HepG2 (cell line): ENCODE results near the gene CTSA. TPM values are rescaled to one million over a fixed set of nuclear protein-coding genes. Genes with fewer than 3 reads are reported as not detected.

ENCODE experiments used
- ATAC-seq: fragments of 200-7000 bp; cut with Tn5 transposase; 3 replicates; pipeline ENCODE4 v1.9.1; 2020; ENCODE audit warnings: mild to moderate bottlenecking, moderate library complexity
- BruUV-seq: library from RNA; stranded (reverse); fragments of 400-500 nt; replicated peaks from 2 replicates; lab custom pipeline; 2021; lab: Mats Ljungman, UMichigan
- CTCF ChIA-PET: fragments of 300-600 bp; formaldehyde crosslinking; extraction: SDS; loops from one replicate; lab custom pipeline; 2021; ENCODE audit warnings: low total read pairs, inconsistent platforms, low intra/inter-chr PET ratio; lab: Yijun Ruan, JAX
- POLR2A ChIA-PET: fragments of 350-600 bp; sonication (Branson Sonifier 250); formaldehyde crosslinking; loops from one replicate; lab custom pipeline; 2020; ENCODE audit warnings: antibody characterized with exemption, inconsistent platforms; lab: Yijun Ruan, JAX
- DNase-seq: peaks from one replicate; pipeline ENCODE4 v3.0.0-alpha.2; 2015; ENCODE audit warnings: low spot score
- FAIRE-seq: peaks from 3 replicates; lab custom pipeline; 2011; peaks lifted over from hg19 to GRCh38; lab: Jason Lieb, UNC
- H2AFZ ChIP-seq: one replicate; pipeline ENCODE4 v1.6.1; 2011; ENCODE audit warnings: low read length, inconsistent platforms
- H3K27ac ChIP-seq: fragments of 300-600 bp; 3 replicates; pipeline ENCODE4 v1.8.0; 2011; ENCODE audit warnings: mixed run types, mild to moderate bottlenecking, mixed read lengths, low read length, inconsistent platforms; ENCODE audit not compliant: insufficient read depth; ENCODE audit errors: extremely low read length
- H3K27me3 ChIP-seq, 2 experiments: fragments of 200-600 bp in 1 of 2; 2 replicates in 1 of 2; 3 replicates in 1 of 2; pipeline versions ENCODE4 v1.6.0 to v1.8.0; 2011; ENCODE audit warnings: low read length in 2 of 2, mild to moderate bottlenecking in 2 of 2, moderate library complexity in 2 of 2, inconsistent platforms in 1 of 2; ENCODE audit not compliant: insufficient read depth in 2 of 2, control insufficient read depth in 1 of 2
- H3K36me3 ChIP-seq, 2 experiments: fragments of 200-600 bp in 1 of 2; replicated peaks in 1 of 2; 2 replicates in 1 of 2; 3 replicates in 1 of 2; pipeline versions ENCODE4 v1.5.1 to v1.8.0; 2011; ENCODE audit warnings: low read length in 2 of 2, inconsistent platforms in 1 of 2; ENCODE audit not compliant: insufficient read depth in 2 of 2, control insufficient read depth in 1 of 2
- H3K4me1 ChIP-seq: 2 replicates; pipeline ENCODE4 v1.5.1; 2012; ENCODE audit warnings: low read length, inconsistent platforms; ENCODE audit not compliant: insufficient read depth
- H3K4me2 ChIP-seq: 2 replicates; pipeline ENCODE4 v1.6.0; 2011; ENCODE audit warnings: low read depth, low read length, inconsistent platforms
- H3K4me3 ChIP-seq, 3 experiments: fragments of 200-600 bp in 1 of 3; sonication (generic), shearing (Covaris generic) in 1 of 3; replicated peaks in 1 of 3; 2 replicates each; pipeline ENCODE4 v1.5.1; 2011 to 2016; ENCODE audit warnings: low read length in 3 of 3, inconsistent platforms in 2 of 3, low read depth in 2 of 3, mild to moderate bottlenecking in 2 of 3, control low read depth in 1 of 3, mixed read lengths in 1 of 3; ENCODE audit not compliant: insufficient read depth in 1 of 3
- H3K79me2 ChIP-seq: one replicate; pipeline ENCODE4 v1.6.1; 2011; ENCODE audit warnings: low read length, inconsistent platforms; ENCODE audit not compliant: insufficient read depth
- H3K9ac ChIP-seq: 2 replicates; pipeline ENCODE4 v1.6.0; 2011; ENCODE audit warnings: mild to moderate bottlenecking, low read depth, low read length, inconsistent platforms; ENCODE audit not compliant: insufficient read depth
- H3K9me3 ChIP-seq: 2 replicates; pipeline ENCODE4 v1.5.1; 2012; ENCODE audit warnings: mild to moderate bottlenecking, low read length
- H4K20me1 ChIP-seq: 2 replicates; pipeline ENCODE4 v1.6.0; 2011; ENCODE audit warnings: inconsistent platforms, mild to moderate bottlenecking, low read length, moderate library complexity; ENCODE audit not compliant: insufficient read depth
- AGO1 ChIP-seq: fragments of 200-400 bp; formaldehyde crosslinking; IDR thresholded peaks from 2 replicates; pipeline ENCODE4 v1.6.1; 2017; ENCODE audit warnings: mild to moderate bottlenecking, low read depth, low read length, moderate library complexity; ENCODE audit not compliant: poor library complexity, severe bottlenecking
- AGO2 ChIP-seq: fragments of 200-400 bp; formaldehyde crosslinking; optimal IDR thresholded peaks from 2 replicates; pipeline ENCODE3; 2017; ENCODE audit warnings: mild to moderate bottlenecking, low read depth, low read length, moderate library complexity
- HIVEP1 ChIP-seq: sonication (generic); formaldehyde crosslinking; IDR thresholded peaks from 2 replicates; pipeline ENCODE4 v1.4.0; 2020; ENCODE audit warnings: mild to moderate bottlenecking, missing genetic modification reagents
- HNRNPUL1 ChIP-seq: fragments of 200-400 bp; formaldehyde crosslinking; IDR thresholded peaks from 2 replicates; pipeline ENCODE4 v1.6.1; 2017; ENCODE audit warnings: low read depth, mild to moderate bottlenecking, low read length, moderate library complexity
- KDM3A ChIP-seq: IDR thresholded peaks from 2 replicates; pipeline ENCODE4 v1.6.1; 2018; ENCODE audit warnings: low read depth, missing compliant biosample characterization
- MAFK ChIP-seq, 2 experiments: IDR thresholded peaks in 1 of 2; conservative IDR thresholded peaks in 1 of 2; 2 replicates each; pipeline ENCODE4 v1.6.1; 2011; ENCODE audit warnings: improper control_type of control experiment in 2 of 2, low read length in 2 of 2
- RBFOX2 ChIP-seq: fragments of 200-400 bp; formaldehyde crosslinking; IDR thresholded peaks from 2 replicates; pipeline ENCODE4 v1.6.1; 2017; ENCODE audit warnings: low read depth, mild to moderate bottlenecking, low read length
- ZNF235 ChIP-seq: sonication (generic); formaldehyde crosslinking; IDR thresholded peaks from 2 replicates; pipeline ENCODE4 v1.8.1; 2023; ENCODE audit warnings: mild to moderate bottlenecking, missing genetic modification reagents, borderline replicate concordance
- ZNF282 ChIP-seq: fragments of 450-650 bp; IDR thresholded peaks from 2 replicates; pipeline ENCODE4 v1.6.1; 2018; ENCODE audit not compliant: partially characterized antibody
- WGBS: methylation state at CpG from one replicate; pipeline ENCODE4 v1.1.6; 2017; ENCODE audit warnings: low lambda C conversion rate; 5-methylcytosine and 5-hydroxymethylcytosine counted together
- in situ Hi-C: cut with HindIII; loops from 2 replicates; pipeline ENCODE4 v1.10.0; 2017; ENCODE audit warnings: low pct_unique_long_range_greater_than_20kb; ENCODE audit not compliant: extremely low pct_ligation_motif_present
- intact Hi-C: fragments of 100-400 bp; cut with micrococcal nuclease; formaldehyde crosslinking; loops from one replicate; pipeline ENCODE4 v1.10.0; 2022; ENCODE audit not compliant: unreplicated experiment
- polyA plus RNA-seq, 8 experiments: library from polyadenylated mRNA; depleted of rRNA in 3 of 8; stranded (reverse) in 7 of 8; unstranded in 1 of 8; fragments of >200 nt; fragmentation: Illumina TruSeq in 4 of 8; extraction: Trizol in 4 of 8; gene quantifications; 2 replicates each; pipeline versions ENCODE4 v1.2.1 to v1.2.3, GENCODE V29; 2011 to 2016; ENCODE audit warnings: low read depth in 4 of 8, missing spikeins in 1 of 8, mixed read lengths in 1 of 8; ENCODE audit not compliant: insufficient read depth in 1 of 8
- total RNA-seq, 5 experiments: library from RNA; depleted of rRNA; stranded (reverse); fragments of >200 nt; fragmentation: Illumina TruSeq; extraction: Trizol; gene quantifications; 2 replicates each; pipeline ENCODE4 v1.2.3, GENCODE V29; 2016; ENCODE audit warnings: low read depth in 1 of 5
- TF ChIP-seq, protein P1 (sequence below): sonication (generic); formaldehyde crosslinking; IDR thresholded peaks from 2 replicates; pipeline ENCODE4 v1.5.1; 2020; ENCODE audit warnings: mild to moderate bottlenecking, missing genetic modification reagents, moderate library complexity

The CTSA gene
- total and polyA plus RNA-seq, 2 of the 13 experiments (the other 11 are each of a cell fraction or from before 2014, with no cell fraction given), result 202 to 231 TPM

DNA sequence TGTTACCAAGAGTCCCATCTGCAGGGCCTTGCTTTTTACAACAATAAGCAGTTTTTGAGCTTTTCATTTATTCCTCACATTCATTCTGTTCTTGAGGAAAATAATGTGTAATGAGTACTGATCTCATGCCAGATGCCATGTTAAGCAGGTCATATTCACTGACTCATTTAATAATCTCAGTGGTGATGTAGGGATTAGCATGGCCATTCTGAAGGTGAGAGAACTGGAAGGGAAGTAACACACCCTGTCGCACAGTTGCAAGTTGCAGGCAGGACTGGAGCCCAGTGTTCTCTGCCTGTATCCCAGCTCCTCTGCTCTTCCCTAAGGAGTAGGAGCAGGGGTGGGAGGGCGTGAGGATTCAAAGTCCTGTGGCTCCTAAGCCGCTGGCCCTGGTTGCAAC is 48.9 kb downstream of the CTSA start:
- FAIRE-seq (no peak), DNase-seq (no peak), ATAC-seq (no peak)
- ChIA-PET POLR2A (interaction anchor here (0.7 to 1.4 kb wide), 3 partner anchors 9 to 20 kb away, joined by 3 read pairs; no protein-coding TSS in a partner anchor), CTCF (no interaction called here)
- no peak overlapping the region for H3K27ac ChIP-seq
- TF ChIP-seq MAFK (conservative IDR thresholded peaks at IDR 0.05 in 1 of 2, IDR thresholded peaks at IDR 0.05 in 1 of 2; ENCODE audit: low read length in 2 of 2), result 0 out of 4 replicates have a peak, but pooled peaks of 1 of the 2 experiments have one; percentile 8
- TF ChIP-seq ZNF235 (CRISPR knock-in tag), result no peak
- BruUV-seq, result no TSS peak
- H3K27me3 ChIP-seq, result no peaks in the 10 kb centered on the region; a peak in 1 of 5 replicates
- in situ Hi-C loops (no loop called here), intact Hi-C loops (no loop called here)
- H4K20me1 ChIP-seq, result no peaks in the 10 kb centered on the region
- no peak overlapping the region for H3K4me3 ChIP-seq
- no peak overlapping the region for H3K4me2 ChIP-seq
- H3K9me3 ChIP-seq, result no peaks in the 10 kb centered on the region
- H3K36me3 ChIP-seq, result peaks cover 63 to 66% of the 10 kb centered on the region in 2 experiments
- no peak overlapping the region for H3K9ac ChIP-seq
- peaks cover 15% of the 10 kb centered on the region for H3K79me2 ChIP-seq
- H2AFZ ChIP-seq, result no peak overlapping the region
- WGBS, result 97% methylated on average over 3 of the region's 3 CpGs
- H3K4me1 ChIP-seq, result peaks cover 16% of the 10 kb centered on the region

DNA sequence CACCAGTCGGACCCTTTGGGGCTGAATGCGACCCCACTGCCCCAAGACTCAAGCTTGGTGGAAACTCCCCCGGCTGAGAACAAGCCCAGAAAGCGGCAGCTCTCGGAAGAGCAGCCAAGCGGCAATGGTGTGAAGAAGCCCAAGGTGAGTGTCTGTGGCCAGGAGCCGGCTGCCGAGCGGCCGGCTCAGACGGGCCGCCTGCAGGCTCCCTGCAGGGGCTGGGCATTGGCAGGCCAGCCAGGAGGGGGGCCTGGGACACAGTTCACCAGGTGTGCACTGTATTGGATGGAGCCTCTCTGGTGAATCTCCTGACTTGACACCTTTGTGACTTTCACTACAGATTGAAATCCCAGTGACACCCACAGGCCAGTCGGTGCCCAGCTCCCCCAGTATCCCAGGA is 49.3 kb downstream of the CTSA start:
- Histone ChIP-seq H3K27ac (no peak overlapping the region), H3K4me1 (peaks cover 19% of the 10 kb centered on the region), H4K20me1 (no peaks in the 10 kb centered on the region), H2AFZ (no peak overlapping the region), H3K79me2 (peaks cover 12% of the 10 kb centered on the region), H3K27me3 (no peaks in the 10 kb centered on the region; a peak in 1 of 5 replicates), H3K36me3 (peaks cover 67 to 71% of the 10 kb centered on the region in 2 experiments), H3K9me3 (no peaks in the 10 kb centered on the region), H3K4me3 (no peak overlapping the region), H3K9ac (no peak overlapping the region), H3K4me2 (no peak overlapping the region)
- POLR2A ChIA-PET, result interaction anchor here (0.7 to 1.4 kb wide), 3 partner anchors 9 to 20 kb away, joined by 3 read pairs; no protein-coding TSS in a partner anchor
- no TSS peak for BruUV-seq
- CTCF ChIA-PET, result no interaction called here
- peak; percentile 35; the same call in 1 of the 2 replicates for TF ChIP-seq HIVEP1 (CRISPR knock-in tag)
- TF ChIP-seq AGO2, result peak; percentile 55
- TF ChIP-seq, protein P1, sequence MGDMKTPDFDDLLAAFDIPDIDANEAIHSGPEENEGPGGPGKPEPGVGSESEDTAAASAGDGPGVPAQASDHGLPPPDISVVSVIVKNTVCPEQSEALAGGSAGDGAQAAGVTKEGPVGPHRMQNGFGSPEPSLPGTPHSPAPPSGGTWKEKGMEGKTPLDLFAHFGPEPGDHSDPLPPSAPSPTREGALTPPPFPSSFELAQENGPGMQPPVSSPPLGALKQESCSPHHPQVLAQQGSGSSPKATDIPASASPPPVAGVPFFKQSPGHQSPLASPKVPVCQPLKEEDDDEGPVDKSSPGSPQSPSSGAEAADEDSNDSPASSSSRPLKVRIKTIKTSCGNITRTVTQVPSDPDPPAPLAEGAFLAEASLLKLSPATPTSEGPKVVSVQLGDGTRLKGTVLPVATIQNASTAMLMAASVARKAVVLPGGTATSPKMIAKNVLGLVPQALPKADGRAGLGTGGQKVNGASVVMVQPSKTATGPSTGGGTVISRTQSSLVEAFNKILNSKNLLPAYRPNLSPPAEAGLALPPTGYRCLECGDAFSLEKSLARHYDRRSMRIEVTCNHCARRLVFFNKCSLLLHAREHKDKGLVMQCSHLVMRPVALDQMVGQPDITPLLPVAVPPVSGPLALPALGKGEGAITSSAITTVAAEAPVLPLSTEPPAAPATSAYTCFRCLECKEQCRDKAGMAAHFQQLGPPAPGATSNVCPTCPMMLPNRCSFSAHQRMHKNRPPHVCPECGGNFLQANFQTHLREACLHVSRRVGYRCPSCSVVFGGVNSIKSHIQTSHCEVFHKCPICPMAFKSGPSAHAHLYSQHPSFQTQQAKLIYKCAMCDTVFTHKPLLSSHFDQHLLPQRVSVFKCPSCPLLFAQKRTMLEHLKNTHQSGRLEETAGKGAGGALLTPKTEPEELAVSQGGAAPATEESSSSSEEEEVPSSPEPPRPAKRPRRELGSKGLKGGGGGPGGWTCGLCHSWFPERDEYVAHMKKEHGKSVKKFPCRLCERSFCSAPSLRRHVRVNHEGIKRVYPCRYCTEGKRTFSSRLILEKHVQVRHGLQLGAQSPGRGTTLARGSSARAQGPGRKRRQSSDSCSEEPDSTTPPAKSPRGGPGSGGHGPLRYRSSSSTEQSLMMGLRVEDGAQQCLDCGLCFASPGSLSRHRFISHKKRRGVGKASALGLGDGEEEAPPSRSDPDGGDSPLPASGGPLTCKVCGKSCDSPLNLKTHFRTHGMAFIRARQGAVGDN (CRISPR knock-in tag), result peak; percentile 15; the same call in 1 of the 2 replicates
- TF ChIP-seq AGO1, result no peak
- peak; percentile 51; the same call in 1 of the 2 replicates for TF ChIP-seq RBFOX2
- TF ChIP-seq KDM3A (CRISPR knock-in tag), result no peak
- TF ChIP-seq ZNF282, result no peak
- TF ChIP-seq HNRNPUL1, result no peak
- intact Hi-C loops (no loop called here), in situ Hi-C loops (no loop called here)
- FAIRE-seq (no peak), ATAC-seq (no peak), DNase-seq (no peak)
- 96% methylated on average over 13 of the region's 13 CpGs for WGBS
